C4-2B (cell line): ENCODE data around the gene GARIN5A.
"Not testable (repeated sequence)": the region's sequence is repeated elsewhere in the genome, so short reads cannot be mapped to it uniquely, and the experiment has no call there.

Source experiments
- H3K27ac ChIP-seq: fragments of 450-650 bp; 2 replicates; pipeline ENCODE4 v1.5.1; 2017
- CTCF ChIP-seq: fragments of 450-650 bp; conservative IDR thresholded peaks from 2 replicates; pipeline ENCODE4 v1.5.1; 2017; ENCODE audit warnings: mild to moderate bottlenecking
- ZFX ChIP-seq: fragments of 450-650 bp; IDR thresholded peaks from 2 replicates; pipeline ENCODE4 v1.6.1; 2017

The GARIN5A gene

GRCh38 chr19:50447053-50447452 is 29.6 kb downstream of the GARIN5A start:
- TF ChIP-seq ZFX: no peak
- no peak for TF ChIP-seq CTCF
- no peak overlapping the region for H3K27ac ChIP-seq

- no peak overlapping the region for H3K27ac ChIP-seq
- TF ChIP-seq CTCF: no peak
- TF ChIP-seq ZFX: no peak
Observed at GRCh38 chr19:50444059-50444458, 32.6 kb downstream of the GARIN5A start.

- not testable (repeated sequence) for H3K27ac ChIP-seq
Observed at GRCh38 chr19:50439130-50439529, 37.5 kb downstream of the GARIN5A start.

GRCh38 chr19:50437862-50438449 is 38.7 kb downstream of the GARIN5A start:
- TF ChIP-seq CTCF (no peak), ZFX (no peak)
- no peak overlapping the region for H3K27ac ChIP-seq

- H3K27ac ChIP-seq: no peak overlapping the region
- TF ChIP-seq ZFX (no peak), CTCF (no peak)
Observed at GRCh38 chr19:50435627-50436026, 41.0 kb downstream of the GARIN5A start.

- TF ChIP-seq ZFX: no peak
- TF ChIP-seq CTCF: no peak
- H3K27ac ChIP-seq: no peak overlapping the region
Observed at GRCh38 chr19:50435221-50435620, 41.4 kb downstream of the GARIN5A start.

- no peak overlapping the region for H3K27ac ChIP-seq
- no peak for TF ChIP-seq CTCF
- TF ChIP-seq ZFX: no peak
Observed at GRCh38 chr19:50434525-50434924, 42.1 kb downstream of the GARIN5A start.
